ENCODE measurements around the gene BICD1. TPM values are rescaled to one million over a fixed set of nuclear protein-coding genes. Genes with fewer than 3 reads are reported as not detected.

The BICD1 gene
- total and polyA plus RNA-seq, 2 experiments from 2014 or later = 59.3 to 83.6 TPM

DNA sequence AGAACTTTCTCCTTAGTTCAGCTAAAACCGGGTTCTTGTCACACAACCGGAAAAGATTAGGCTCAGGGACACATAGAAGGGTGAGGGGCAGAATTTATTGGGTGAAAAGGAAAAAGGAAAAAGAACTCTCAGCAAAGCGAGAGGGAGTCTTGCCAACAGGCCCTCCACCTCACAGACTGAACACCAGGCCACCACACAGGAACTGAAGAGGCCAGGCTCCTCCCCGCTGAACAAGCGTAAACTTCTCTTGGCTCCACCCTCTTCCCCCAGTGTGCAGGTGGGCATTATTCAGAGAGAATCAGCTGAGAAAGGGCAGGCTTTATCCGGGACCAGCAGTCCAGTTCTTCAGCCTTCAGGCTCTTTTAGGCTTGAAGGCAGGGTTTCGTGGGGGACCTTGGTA is 167.1 kb downstream of the BICD1 start (continued):
- TF ChIP-seq REST (IDR thresholded peaks at IDR 0.05; ENCODE audit: unreplicated experiment) = no peak
- TF ChIP-seq STAT1 (IDR thresholded peaks at IDR 0.05; ENCODE audit: unreplicated experiment) = no peak

GRCh38 chr12:32274665-32275064 is 168.0 kb downstream of the BICD1 start:
- H3K36me3 Mint-ChIP-seq (ENCODE audit: low read depth) = no peaks in the 10 kb centered on the region
- Histone ChIP-seq H3K9me2 (ENCODE audit: insufficient read depth) (no peaks in the 10 kb centered on the region), H3F3A (replicated peaks; ENCODE audit: low read depth) (no peaks in the 10 kb centered on the region), H3K27me3 (ENCODE audit: insufficient read depth) (no peaks in the 10 kb centered on the region), H2AFZ (no peak overlapping the region), H4K20me1 (replicated peaks; ENCODE audit: insufficient read depth) (no peaks in the 10 kb centered on the region; the same call in 1 of the 2 replicates), H3K4me2 (no peak overlapping the region), H3K4me1 (ENCODE audit: insufficient read depth) (peaks cover 21% of the 10 kb centered on the region), H3K27ac (ENCODE audit: low read depth) (no peak overlapping the region), H3K79me2 (replicated peaks; ENCODE audit: insufficient read depth) (peaks cover 23% of the 10 kb centered on the region), H3K4me3 (no peak overlapping the region), H3K36me3 (ENCODE audit: insufficient read depth) (no peaks in the 10 kb centered on the region)
- no peak for ATAC-seq
- DNase-seq (ENCODE audit: low spot score) = no peak
- no peak overlapping the region for H3K4me3 Mint-ChIP-seq
- peaks cover 2% of the 10 kb centered on the region for H3K27me3 Mint-ChIP-seq (ENCODE audit: insufficient read depth, low read depth, poor library complexity)
- no peak overlapping the region for H3K27ac Mint-ChIP-seq
- no peaks in the 10 kb centered on the region for H3K9me3 Mint-ChIP-seq
- peaks cover 35% of the 10 kb centered on the region for H3K4me1 Mint-ChIP-seq
- TF ChIP-seq ZNF331 (CRISPR knock-in tag; IDR thresholded peaks at IDR 0.05; ENCODE audit: low read depth) = no peak
- TF ChIP-seq, protein P1, sequence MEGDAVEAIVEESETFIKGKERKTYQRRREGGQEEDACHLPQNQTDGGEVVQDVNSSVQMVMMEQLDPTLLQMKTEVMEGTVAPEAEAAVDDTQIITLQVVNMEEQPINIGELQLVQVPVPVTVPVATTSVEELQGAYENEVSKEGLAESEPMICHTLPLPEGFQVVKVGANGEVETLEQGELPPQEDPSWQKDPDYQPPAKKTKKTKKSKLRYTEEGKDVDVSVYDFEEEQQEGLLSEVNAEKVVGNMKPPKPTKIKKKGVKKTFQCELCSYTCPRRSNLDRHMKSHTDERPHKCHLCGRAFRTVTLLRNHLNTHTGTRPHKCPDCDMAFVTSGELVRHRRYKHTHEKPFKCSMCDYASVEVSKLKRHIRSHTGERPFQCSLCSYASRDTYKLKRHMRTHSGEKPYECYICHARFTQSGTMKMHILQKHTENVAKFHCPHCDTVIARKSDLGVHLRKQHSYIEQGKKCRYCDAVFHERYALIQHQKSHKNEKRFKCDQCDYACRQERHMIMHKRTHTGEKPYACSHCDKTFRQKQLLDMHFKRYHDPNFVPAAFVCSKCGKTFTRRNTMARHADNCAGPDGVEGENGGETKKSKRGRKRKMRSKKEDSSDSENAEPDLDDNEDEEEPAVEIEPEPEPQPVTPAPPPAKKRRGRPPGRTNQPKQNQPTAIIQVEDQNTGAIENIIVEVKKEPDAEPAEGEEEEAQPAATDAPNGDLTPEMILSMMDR (conservative IDR thresholded peaks at IDR 0.05; ENCODE audit: low read depth in 2 of 2) = no peak
- no peak for TF ChIP-seq ZNF462 (CRISPR knock-in tag; IDR thresholded peaks at IDR 0.05)
- TF ChIP-seq JUNB (IDR thresholded peaks at IDR 0.05; ENCODE audit: unreplicated experiment) = no peak
- TF ChIP-seq POLR2AphosphoS5 (IDR thresholded peaks at IDR 0.05; ENCODE audit: low read depth) = no peak
- no peak for TF ChIP-seq REST (IDR thresholded peaks at IDR 0.05; ENCODE audit: unreplicated experiment)
- TF ChIP-seq STAT1 (IDR thresholded peaks at IDR 0.05; ENCODE audit: unreplicated experiment) = no peak
- TF ChIP-seq CREB1 (CRISPR knock-in tag; IDR thresholded peaks at IDR 0.05; ENCODE audit: low read depth) = no peak
